Endothelial cell (in vitro differentiated cells): ENCODE measurements around the gene CNTRL. TPM values are rescaled to one million over a fixed set of nuclear protein-coding genes. Genes with fewer than 3 reads are reported as not detected.

Source experiments
- DNase-seq: peaks from one replicate; pipeline ENCODE4 v3.0.0; 2021; ENCODE audit warnings: low spot score
- H3K27ac Mint-ChIP-seq: one replicate; pipeline ENCODE4 v1.8.0; 2021; ENCODE audit warnings: mixed read lengths, inconsistent platforms; ENCODE audit not compliant: unreplicated experiment
- H3K27me3 Mint-ChIP-seq: one replicate; pipeline ENCODE4 v1.8.0; 2021; ENCODE audit warnings: mild to moderate bottlenecking, moderate library complexity, mixed read lengths, inconsistent platforms; ENCODE audit not compliant: unreplicated experiment
- H3K36me3 Mint-ChIP-seq: one replicate; pipeline ENCODE4 v1.8.0; 2021; ENCODE audit warnings: mild to moderate bottlenecking, low read depth, mixed read lengths, inconsistent platforms; ENCODE audit not compliant: unreplicated experiment
- H3K4me1 Mint-ChIP-seq: one replicate; pipeline ENCODE4 v1.8.0; 2021; ENCODE audit warnings: mild to moderate bottlenecking, mixed read lengths, inconsistent platforms; ENCODE audit not compliant: unreplicated experiment
- H3K4me3 Mint-ChIP-seq: one replicate; pipeline ENCODE4 v1.8.0; 2021; ENCODE audit warnings: mild to moderate bottlenecking, mixed read lengths, inconsistent platforms; ENCODE audit not compliant: unreplicated experiment
- H3K9me3 Mint-ChIP-seq: one replicate; pipeline ENCODE4 v1.8.0; 2021; ENCODE audit warnings: mixed read lengths, inconsistent platforms; ENCODE audit not compliant: unreplicated experiment
- total RNA-seq: library from RNA; stranded (reverse); fragmentation: NEBNext Ultra II Directional; extraction: Animal tissue kit (Norgen Biotek cat#: 25700); gene quantifications from one replicate; pipeline ENCODE4 v1.2.1, GENCODE V29; 2021; ENCODE audit not compliant: unreplicated experiment
- TF ChIP-seq, protein P1 (sequence below): fragments of 200-600 bp; sonication (generic); IDR thresholded peaks from one replicate; pipeline ENCODE4 v1.5.0; 2021; ENCODE audit warnings: antibody characterized with exemption; ENCODE audit not compliant: unreplicated experiment

The CNTRL gene
- total RNA-seq, 1 donor from 2014 or later, result 23.6 TPM

DNA sequence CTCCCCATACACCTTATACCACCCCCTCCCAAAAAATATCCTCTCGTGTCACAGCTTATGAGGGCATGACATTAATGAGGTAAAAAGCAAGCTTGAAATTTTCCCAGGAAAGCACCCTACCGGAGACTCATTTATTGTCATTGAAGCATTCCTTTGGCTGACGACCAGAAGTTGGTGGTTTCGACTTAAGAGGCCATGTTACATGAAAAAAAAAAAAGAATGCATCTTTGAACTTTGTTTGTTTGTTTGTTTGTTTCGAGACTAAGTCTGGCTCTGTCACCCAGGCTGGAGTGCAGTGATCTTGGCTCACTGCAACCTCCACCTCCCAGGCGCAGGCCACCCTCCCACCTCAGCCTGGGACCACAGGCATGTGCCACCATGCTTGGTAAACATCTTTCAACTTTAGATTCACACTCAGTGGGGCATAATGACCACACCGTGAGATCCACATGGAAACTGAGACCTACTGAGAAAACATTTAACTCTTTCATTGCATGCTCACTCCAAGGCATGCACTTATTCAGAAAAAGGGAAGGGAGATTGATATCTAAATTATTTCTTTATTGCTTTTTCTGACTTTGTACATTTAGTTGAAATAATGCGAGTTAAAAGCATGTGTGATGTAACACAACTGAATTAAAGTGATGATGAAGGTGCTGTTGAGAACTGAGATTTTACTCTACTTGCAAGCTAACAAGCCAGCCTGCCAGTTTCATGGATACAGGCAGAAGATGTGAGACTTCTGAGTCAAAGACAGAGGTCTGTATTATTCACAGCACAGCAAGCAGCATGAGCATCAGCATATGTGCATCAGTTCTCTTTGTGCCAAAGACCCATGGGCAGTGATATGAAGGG is 132.0 kb downstream of the CNTRL start:
- Mint-ChIP-seq H3K27ac (no peak overlapping the region), H3K36me3 (peaks cover 5% of the 10 kb centered on the region), H3K4me3 (no peak overlapping the region), H3K9me3 (no peaks in the 10 kb centered on the region), H3K27me3 (peaks cover 6% of the 10 kb centered on the region), H3K4me1 (peaks cover 4% of the 10 kb centered on the region)
- no peak for DNase-seq
- TF ChIP-seq, protein P1, sequence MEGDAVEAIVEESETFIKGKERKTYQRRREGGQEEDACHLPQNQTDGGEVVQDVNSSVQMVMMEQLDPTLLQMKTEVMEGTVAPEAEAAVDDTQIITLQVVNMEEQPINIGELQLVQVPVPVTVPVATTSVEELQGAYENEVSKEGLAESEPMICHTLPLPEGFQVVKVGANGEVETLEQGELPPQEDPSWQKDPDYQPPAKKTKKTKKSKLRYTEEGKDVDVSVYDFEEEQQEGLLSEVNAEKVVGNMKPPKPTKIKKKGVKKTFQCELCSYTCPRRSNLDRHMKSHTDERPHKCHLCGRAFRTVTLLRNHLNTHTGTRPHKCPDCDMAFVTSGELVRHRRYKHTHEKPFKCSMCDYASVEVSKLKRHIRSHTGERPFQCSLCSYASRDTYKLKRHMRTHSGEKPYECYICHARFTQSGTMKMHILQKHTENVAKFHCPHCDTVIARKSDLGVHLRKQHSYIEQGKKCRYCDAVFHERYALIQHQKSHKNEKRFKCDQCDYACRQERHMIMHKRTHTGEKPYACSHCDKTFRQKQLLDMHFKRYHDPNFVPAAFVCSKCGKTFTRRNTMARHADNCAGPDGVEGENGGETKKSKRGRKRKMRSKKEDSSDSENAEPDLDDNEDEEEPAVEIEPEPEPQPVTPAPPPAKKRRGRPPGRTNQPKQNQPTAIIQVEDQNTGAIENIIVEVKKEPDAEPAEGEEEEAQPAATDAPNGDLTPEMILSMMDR, result no peak

DNA sequence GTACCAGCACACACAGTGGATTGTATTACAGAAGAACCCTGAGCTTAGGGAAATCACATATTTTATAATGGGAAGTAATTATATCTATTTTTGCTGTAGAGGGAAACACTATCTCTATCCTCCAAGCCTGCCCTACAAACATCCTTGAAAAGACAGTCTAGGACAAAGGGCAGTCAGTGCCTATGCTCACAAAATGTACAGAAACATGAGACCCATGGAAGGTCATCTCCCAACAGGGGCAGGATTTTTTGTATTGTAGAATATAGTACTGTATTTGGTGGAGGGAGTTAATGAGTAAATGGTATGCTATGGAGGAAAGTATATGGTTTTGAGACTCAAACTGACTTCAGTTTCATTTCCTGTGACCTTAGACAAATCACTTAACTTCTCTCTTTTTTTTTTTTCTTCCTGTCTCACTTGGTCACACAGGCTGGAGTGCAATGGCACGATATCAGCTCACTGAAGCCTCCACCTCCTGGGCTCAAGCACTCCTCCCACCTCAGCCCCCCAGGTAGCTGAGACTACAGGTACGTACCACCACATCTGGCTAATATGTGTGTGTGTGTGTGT is 132.7 kb downstream of the CNTRL start:
- TF ChIP-seq, protein P1, result no peak
- Mint-ChIP-seq H3K36me3 (peaks cover under 1% of the 10 kb centered on the region), H3K4me3 (no peak overlapping the region), H3K9me3 (no peaks in the 10 kb centered on the region), H3K4me1 (peaks cover under 1% of the 10 kb centered on the region), H3K27ac (no peak overlapping the region), H3K27me3 (peaks cover 2% of the 10 kb centered on the region)
- no peak for DNase-seq

DNA sequence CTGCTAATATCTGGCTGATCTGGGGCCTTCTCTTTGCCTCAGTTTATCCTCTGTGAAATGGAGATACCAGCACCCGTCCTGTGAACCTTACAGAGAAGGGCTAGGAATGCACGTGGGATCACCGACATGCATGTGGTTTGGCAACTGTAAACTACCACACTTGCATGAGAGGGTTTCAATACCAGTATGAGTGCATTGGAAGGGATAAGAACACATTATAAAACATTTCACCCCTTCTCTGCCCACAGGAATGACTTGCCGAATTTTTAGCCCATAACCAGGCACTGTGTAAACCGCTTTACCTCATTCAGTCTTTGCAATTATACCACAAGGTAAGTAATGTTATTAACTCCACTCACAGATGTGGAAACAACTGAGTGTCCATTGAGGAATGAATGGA is 135.8 kb downstream of the CNTRL start:
- no peak for DNase-seq
- no peak overlapping the region for H3K27ac Mint-ChIP-seq
- H3K36me3 Mint-ChIP-seq, result no peaks in the 10 kb centered on the region
- peaks cover 2% of the 10 kb centered on the region for H3K27me3 Mint-ChIP-seq
- H3K4me1 Mint-ChIP-seq, result peaks cover 10% of the 10 kb centered on the region
- TF ChIP-seq, protein P1, result no peak
- no peak overlapping the region for H3K4me3 Mint-ChIP-seq
- H3K9me3 Mint-ChIP-seq, result no peaks in the 10 kb centered on the region

DNA sequence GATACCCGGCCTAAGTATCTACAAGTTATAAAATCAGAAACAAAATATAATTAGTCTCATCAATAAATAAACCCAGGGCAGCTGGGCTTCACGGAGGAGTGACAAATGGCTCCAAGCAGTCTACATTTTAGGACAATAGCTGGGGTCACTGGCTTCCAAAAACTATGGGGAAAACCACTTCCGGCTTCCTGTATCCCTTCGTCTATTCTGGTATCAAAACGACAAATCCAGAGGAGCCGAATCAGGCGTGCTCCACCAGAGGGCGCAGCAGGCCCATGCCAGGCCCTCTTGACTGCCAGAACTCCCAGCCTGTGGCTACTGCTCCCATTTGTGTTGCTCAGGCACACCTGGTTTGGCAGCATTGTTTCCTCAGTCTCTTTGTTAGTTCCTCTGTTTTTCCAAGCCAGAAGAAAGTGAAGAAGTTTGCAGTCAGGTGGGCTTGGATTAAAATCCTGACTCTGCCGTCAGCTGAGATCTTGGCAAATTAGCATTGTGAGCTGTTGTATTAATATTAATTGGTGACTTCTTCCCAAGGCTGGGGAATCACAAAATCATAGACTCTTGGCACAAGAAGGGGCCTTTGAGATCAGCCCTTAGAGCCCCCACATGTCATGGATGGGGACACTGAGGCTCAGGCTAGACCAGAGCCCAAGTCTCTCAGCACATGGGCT is 138.5 kb downstream of the CNTRL start:
- TF ChIP-seq, protein P1, result peak; percentile 91
- no peaks in the 10 kb centered on the region for H3K9me3 Mint-ChIP-seq
- DNase-seq, result peak; percentile 94
- peaks cover 15% of the 10 kb centered on the region for H3K4me1 Mint-ChIP-seq
- no peaks in the 10 kb centered on the region for H3K36me3 Mint-ChIP-seq
- no peak overlapping the region for H3K4me3 Mint-ChIP-seq
- peaks cover 2% of the 10 kb centered on the region for H3K27me3 Mint-ChIP-seq
- no peak overlapping the region for H3K27ac Mint-ChIP-seq
